IMR-90 (cell line): Measurements from ENCODE around the gene HNRNPA3. TPM values are rescaled to one million over a fixed set of nuclear protein-coding genes. Genes with fewer than 3 reads are reported as not detected.

Experiments
- ATAC-seq: fragments of 200-7000 bp; cut with Tn5 transposase; 2 replicates; pipeline ENCODE4 v1.9.1; 2020; ENCODE audit warnings: low read depth, mild to moderate bottlenecking, moderate library complexity
- BruUV-seq: library from RNA; stranded (reverse); fragments of 400-500 nt; replicated peaks from 2 replicates; lab custom pipeline; 2021; lab: Mats Ljungman, UMichigan
- CTCF ChIA-PET: fragments of 300-600 bp; formaldehyde crosslinking; extraction: SDS; loops from one replicate; lab custom pipeline; 2021; ENCODE audit warnings: antibody characterized with exemption; lab: Yijun Ruan, JAX
- POLR2A ChIA-PET: fragments of 300-600 bp; sonication (Branson Sonifier 250); formaldehyde crosslinking; loops from one replicate; lab custom pipeline; 2022; ENCODE audit warnings: antibody characterized with exemption; ENCODE audit not compliant: unreplicated experiment; lab: Charles Lee
- DNase-seq: peaks from one replicate; pipeline ENCODE4 v3.0.0; 2013
- H2AFZ ChIP-seq: replicated peaks from 2 replicates; pipeline ENCODE3; 2013; ENCODE audit warnings: low read length, mild to moderate bottlenecking; ENCODE audit not compliant: poor library complexity
- H2AK5ac ChIP-seq: 2 replicates; pipeline ENCODE4 v1.6.1; 2013; ENCODE audit warnings: low read depth, low read length, inconsistent platforms
- H2AK9ac ChIP-seq: replicated peaks from 2 replicates; pipeline ENCODE3; 2013; ENCODE audit warnings: mild to moderate bottlenecking, low read depth, low read length, moderate library complexity; ENCODE audit not compliant: poor library complexity
- H2BK120ac ChIP-seq: 2 replicates; pipeline ENCODE4 v1.6.1; 2013; ENCODE audit warnings: low read depth, low read length, inconsistent platforms
- H2BK15ac ChIP-seq: 3 replicates; pipeline ENCODE4 v1.6.1; 2013; ENCODE audit warnings: low read depth, low read length, inconsistent platforms
- H2BK20ac ChIP-seq: 2 replicates; pipeline ENCODE4 v1.6.1; 2013; ENCODE audit warnings: low read depth, mild to moderate bottlenecking, inconsistent platforms, low read length, moderate library complexity
- H2BK5ac ChIP-seq: 2 replicates; pipeline ENCODE4 v1.6.1; 2013; ENCODE audit warnings: mild to moderate bottlenecking, low read depth, low read length, inconsistent platforms; ENCODE audit not compliant: poor library complexity, severe bottlenecking
- H3K14ac ChIP-seq: replicated peaks from 2 replicates; pipeline ENCODE4 v1.6.1; 2013; ENCODE audit warnings: low read depth, low read length, inconsistent platforms
- H3K18ac ChIP-seq: 2 replicates; pipeline ENCODE4 v1.6.1; 2013; ENCODE audit warnings: low read depth, low read length, control low read depth
- H3K23ac ChIP-seq: 2 replicates; pipeline ENCODE4 v1.6.1; 2013; ENCODE audit warnings: low read depth, low read length, inconsistent platforms
- H3K27ac ChIP-seq: 2 replicates; pipeline ENCODE4 v1.5.1; 2013; ENCODE audit warnings: mild to moderate bottlenecking, control low read depth, low read length; ENCODE audit not compliant: insufficient read depth
- H3K27me3 ChIP-seq: 2 replicates; pipeline ENCODE4 v1.6.1; 2013; ENCODE audit warnings: low read length; ENCODE audit not compliant: control insufficient read depth, insufficient read depth
- H3K36me3 ChIP-seq: 2 replicates; pipeline ENCODE4 v1.6.1; 2013; ENCODE audit warnings: low read length, mixed read lengths; ENCODE audit not compliant: control insufficient read depth, insufficient read depth
- H3K4ac ChIP-seq: 2 replicates; pipeline ENCODE4 v1.6.1; 2013; ENCODE audit warnings: low read depth, low read length, inconsistent platforms
- H3K4me1 ChIP-seq: 2 replicates; pipeline ENCODE4 v1.6.1; 2013; ENCODE audit warnings: low read length, mixed read lengths; ENCODE audit not compliant: control insufficient read depth, insufficient read depth
- H3K4me2 ChIP-seq: 2 replicates; pipeline ENCODE4 v1.6.1; 2013; ENCODE audit warnings: low read depth, mild to moderate bottlenecking, control low read depth, low read length, moderate library complexity
- H3K4me3 ChIP-seq: 2 replicates; pipeline ENCODE4 v1.5.1; 2013; ENCODE audit warnings: low read depth, mild to moderate bottlenecking, control low read depth, low read length, moderate library complexity; ENCODE audit not compliant: insufficient read depth
- H3K56ac ChIP-seq: 2 replicates; pipeline ENCODE4 v1.6.1; 2013; ENCODE audit warnings: low read length, inconsistent platforms; ENCODE audit not compliant: insufficient read depth; ENCODE audit errors: extremely low read depth
- H3K79me1 ChIP-seq, 2 experiments: 2 replicates each; pipeline ENCODE4 v1.6.1; 2013; ENCODE audit warnings: low read length in 2 of 2, inconsistent platforms in 1 of 2, low read depth in 1 of 2
- H3K9ac ChIP-seq: 2 replicates; pipeline ENCODE4 v1.6.1; 2013; ENCODE audit warnings: low read depth, low read length, control low read depth
- H3K9me1 ChIP-seq: 2 replicates; pipeline ENCODE4 v1.6.1; 2013; ENCODE audit warnings: low read length, inconsistent platforms; ENCODE audit not compliant: insufficient read depth
- H3K9me3 ChIP-seq: 2 replicates; pipeline ENCODE4 v1.6.1; 2013; ENCODE audit warnings: low read length; ENCODE audit not compliant: control insufficient read depth, insufficient read depth
- H4K20me1 ChIP-seq: 2 replicates; pipeline ENCODE4 v1.6.1; 2013; ENCODE audit warnings: low read length, inconsistent platforms; ENCODE audit not compliant: insufficient read depth
- H4K5ac ChIP-seq: 2 replicates; pipeline ENCODE4 v1.6.1; 2013; ENCODE audit warnings: mild to moderate bottlenecking, low read depth, low read length, control low read depth
- H4K8ac ChIP-seq, 2 experiments: 2 replicates each; pipeline ENCODE4 v1.6.1; 2013; ENCODE audit warnings: low read depth in 2 of 2, low read length in 2 of 2, control low read depth in 1 of 2, inconsistent platforms in 1 of 2
- H4K91ac ChIP-seq: 2 replicates; pipeline ENCODE4 v1.6.1; 2013; ENCODE audit warnings: low read depth, low read length, inconsistent platforms; ENCODE audit not compliant: insufficient read depth
- MAFK ChIP-seq: IDR thresholded peaks from 2 replicates; pipeline ENCODE4 v1.6.1; 2012; ENCODE audit warnings: low read depth, low read length, improper control_type of control experiment
- MAZ ChIP-seq: IDR thresholded peaks from 2 replicates; pipeline ENCODE4 v1.6.1; 2012; ENCODE audit warnings: low read depth, mild to moderate bottlenecking, low read length, improper control_type of control experiment, moderate library complexity, borderline replicate concordance
- NFE2L2 ChIP-seq: fragments of 150-350 bp; IDR thresholded peaks from 2 replicates; pipeline ENCODE4 v1.6.1; 2016; ENCODE audit warnings: low read depth, mild to moderate bottlenecking, low read length
- POLR2A ChIP-seq: IDR thresholded peaks from 2 replicates; pipeline ENCODE4 v1.6.1; 2012; ENCODE audit warnings: mild to moderate bottlenecking, low read depth, low read length
- RCOR1 ChIP-seq: IDR thresholded peaks from 2 replicates; pipeline ENCODE4 v1.6.1; 2012; ENCODE audit warnings: mild to moderate bottlenecking, low read length, improper control_type of control experiment; ENCODE audit not compliant: insufficient replicate concordance
- WGBS, 2 experiments: methylation state at CpG; one replicate each; pipeline versions ENCODE4 v1.1.5 to v1.1.7; 2013; ENCODE audit warnings: missing lambda C conversion rate in 2 of 2; ENCODE audit not compliant: insufficient read length in 1 of 2; ENCODE audit errors: extremely low coverage in 2 of 2; 5-methylcytosine and 5-hydroxymethylcytosine counted together
- dilution Hi-C: fragments of 300-500 bp; cut with HindIII; formaldehyde crosslinking; loops from one replicate; pipeline ENCODE4 v1.14.3; 2018; ENCODE audit warnings: low sequenced_read_pairs; ENCODE audit not compliant: unreplicated experiment
- in situ Hi-C: fragments of 300-500 bp; cut with MboI; formaldehyde crosslinking; loops from 3 replicates; pipeline ENCODE4 v1.14.3; 2019; ENCODE audit warnings: low sequenced_read_pairs, inconsistent platforms, mixed read lengths
- intact Hi-C: fragments of 100-400 bp; cut with micrococcal nuclease; formaldehyde crosslinking; loops from 2 replicates; pipeline ENCODE4 v1.10.0; 2022
- polyA plus RNA-seq, 3 experiments: library from polyadenylated mRNA; depleted of rRNA; stranded (reverse); fragments of >200 nt; gene quantifications; 2 replicates each; pipeline ENCODE4 v1.2.3, GENCODE V29; 2012; ENCODE audit warnings: low replicate concordance in 1 of 3
- total RNA-seq: library from RNA; depleted of rRNA; stranded (reverse); fragments of >200 nt; gene quantifications from 2 replicates; pipeline ENCODE4 v1.2.3, GENCODE V29; 2012
- TF ChIP-seq, protein P1 (sequence below): fragments of 150-350 bp; IDR thresholded peaks from 2 replicates; pipeline ENCODE4 v1.6.1; 2016; ENCODE audit warnings: low read depth, mild to moderate bottlenecking, low read length, moderate library complexity, borderline replicate concordance

Gene HNRNPA3
- total and polyA plus RNA-seq, 2 of the 4 experiments (the other 2 are of a cell fraction) = 18.6 to 111 TPM

DNA sequence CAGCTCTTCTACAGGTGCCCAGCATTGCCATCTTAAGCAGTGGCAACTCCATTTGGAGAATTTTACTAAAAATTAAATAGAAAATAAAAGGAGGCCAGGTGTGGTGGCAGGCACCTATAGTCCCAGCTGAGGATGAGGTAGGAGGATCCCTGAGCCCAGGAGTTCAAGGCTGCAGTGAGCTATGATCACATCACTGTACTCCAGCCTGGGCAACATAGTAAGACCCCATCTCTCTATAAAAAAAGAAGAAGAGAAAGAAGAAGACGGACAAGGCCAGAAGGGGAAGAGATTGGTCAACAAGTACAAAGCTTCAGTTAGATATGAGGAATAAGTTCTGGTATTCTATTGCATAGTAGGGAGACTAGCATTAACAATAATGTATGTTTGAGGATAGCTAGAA lies 21.7 kb upstream of the HNRNPA3 start (continued):
- TF ChIP-seq, protein P1, sequence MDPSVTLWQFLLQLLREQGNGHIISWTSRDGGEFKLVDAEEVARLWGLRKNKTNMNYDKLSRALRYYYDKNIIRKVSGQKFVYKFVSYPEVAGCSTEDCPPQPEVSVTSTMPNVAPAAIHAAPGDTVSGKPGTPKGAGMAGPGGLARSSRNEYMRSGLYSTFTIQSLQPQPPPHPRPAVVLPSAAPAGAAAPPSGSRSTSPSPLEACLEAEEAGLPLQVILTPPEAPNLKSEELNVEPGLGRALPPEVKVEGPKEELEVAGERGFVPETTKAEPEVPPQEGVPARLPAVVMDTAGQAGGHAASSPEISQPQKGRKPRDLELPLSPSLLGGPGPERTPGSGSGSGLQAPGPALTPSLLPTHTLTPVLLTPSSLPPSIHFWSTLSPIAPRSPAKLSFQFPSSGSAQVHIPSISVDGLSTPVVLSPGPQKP = no peak
- TF ChIP-seq RCOR1 (no peak), POLR2A (no peak), MAZ (no peak)

DNA sequence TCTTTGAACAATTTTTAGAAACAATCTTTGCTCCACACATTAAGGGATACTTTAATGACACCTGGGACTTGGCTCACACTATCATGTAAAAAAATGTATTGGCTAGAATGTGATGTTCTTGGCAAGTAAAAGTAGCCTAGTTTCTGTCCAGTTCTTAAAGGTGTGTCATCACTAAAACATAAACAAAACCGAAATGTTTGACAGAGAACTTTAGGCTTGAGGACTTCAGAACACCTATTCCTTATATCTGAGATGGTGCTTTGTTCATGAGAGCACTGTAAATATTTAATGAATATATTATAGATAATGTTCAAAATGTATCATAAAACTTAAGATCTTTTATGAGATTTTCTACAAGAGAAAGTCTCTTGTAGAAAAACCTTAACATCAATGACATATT lies 19.8 kb upstream of the HNRNPA3 start:
- no peak overlapping the region for H3K23ac ChIP-seq
- no peak overlapping the region for H2AFZ ChIP-seq
- peaks cover 1% of the 10 kb centered on the region for H3K9me1 ChIP-seq
- no peak for TF ChIP-seq MAFK
- no peak for TF ChIP-seq NFE2L2
- ATAC-seq (no peak), DNase-seq (no peak)
- no peak overlapping the region for H3K4ac ChIP-seq
- H2AK9ac ChIP-seq = no peak overlapping the region
- no peak overlapping the region for H4K8ac ChIP-seq
- H3K18ac ChIP-seq = no peak overlapping the region
- ChIA-PET CTCF (no interaction called here), POLR2A (no interaction called here)
- no peak overlapping the region for H3K56ac ChIP-seq
- H4K5ac ChIP-seq = no peak overlapping the region
- H2BK15ac ChIP-seq = no peak overlapping the region
- peaks cover under 1% of the 10 kb centered on the region; the same call in 1 of the 2 replicates for H3K4me1 ChIP-seq
- H2BK5ac ChIP-seq = no peak overlapping the region
- H2BK20ac ChIP-seq = no peak overlapping the region
- H4K20me1 ChIP-seq = no peaks in the 10 kb centered on the region
- BruUV-seq = no TSS peak
- H3K4me2 ChIP-seq = no peak overlapping the region
- H2AK5ac ChIP-seq = no peak overlapping the region
- H3K9me3 ChIP-seq = no peaks in the 10 kb centered on the region
- no peak overlapping the region for H4K91ac ChIP-seq
- no peaks in the 10 kb centered on the region for H3K79me1 ChIP-seq
- no peak overlapping the region for H3K27ac ChIP-seq
- no peak overlapping the region for H2BK120ac ChIP-seq
- H3K36me3 ChIP-seq = no peaks in the 10 kb centered on the region
- no peak overlapping the region for H3K4me3 ChIP-seq
- dilution Hi-C loops = no loop called here
- H3K9ac ChIP-seq = no peak overlapping the region
- intact Hi-C loops = no loop called here
- no peak overlapping the region for H3K14ac ChIP-seq
- WGBS, 2 experiments = no CpG with 5 or more reads among the region's 1 CpG
- no peaks in the 10 kb centered on the region for H3K27me3 ChIP-seq
- in situ Hi-C loops = no loop called here
